Psoas muscle (tissue), 8 donors: Measurements from ENCODE around the gene MALRD1. TPM values are rescaled to one million over a fixed set of nuclear protein-coding genes. Genes with fewer than 3 reads are reported as not detected.

Source experiments
- ATAC-seq, 4 donors: fragments of 200-7000 bp; cut with Tn5 transposase; one replicate each; pipeline ENCODE4 v1.9.1; 2020; ENCODE audit warnings: moderate library complexity in 3 of 4, mild to moderate bottlenecking in 2 of 4
- DNase-seq, 2 donors: peaks; one replicate each; pipeline ENCODE4 v3.0.0-alpha.2; 2020
- H3K27ac ChIP-seq: fragments of 200-600 bp; one replicate; pipeline ENCODE4 v1.8.0; 2022
- H3K27me3 ChIP-seq, 3 donors: fragments of 200-600 bp in 1 of 3; one replicate each; pipeline versions ENCODE4 v1.6.1 to v1.8.0; 2013 to 2022; ENCODE audit warnings: low read length in 2 of 3, mild to moderate bottlenecking in 2 of 3, moderate library complexity in 1 of 3; ENCODE audit not compliant: insufficient read depth in 3 of 3
- H3K36me3 ChIP-seq, 2 donors: fragments of 200-600 bp in 1 of 2; one replicate each; pipeline versions ENCODE4 v1.6.1 to v1.8.0; 2013 to 2022; ENCODE audit warnings: low read depth in 1 of 2, mild to moderate bottlenecking in 1 of 2, moderate library complexity in 1 of 2; ENCODE audit not compliant: insufficient read depth in 1 of 2
- H3K4me1 ChIP-seq: fragments of 200-600 bp; one replicate; pipeline ENCODE4 v1.8.0; 2022
- H3K4me3 ChIP-seq: fragments of 200-600 bp; one replicate; pipeline ENCODE4 v1.8.0; 2022; ENCODE audit warnings: mild to moderate bottlenecking
- H3K9me3 ChIP-seq: fragments of 200-600 bp; one replicate; pipeline ENCODE4 v1.8.0; 2022
- CTCF ChIP-seq: fragments of 200-600 bp; IDR thresholded peaks from one replicate; pipeline ENCODE4 v1.8.0; 2022; ENCODE audit warnings: antibody characterized with exemption
- WGBS, 3 donors: extraction: QIAGEN DNeasy Blood & Tissue Kit; methylation state at CpG; one replicate each; pipeline versions ENCODE4 v1.1.6 to v1.1.7; 2013; 5-methylcytosine and 5-hydroxymethylcytosine counted together
- intact Hi-C, 2 donors: fragments of 100-400 bp; cut with DNase I; formaldehyde crosslinking; loops; one replicate each; pipeline versions ENCODE4 v1.11.0 to v1.14.2; 2022
- polyA plus RNA-seq, 3 donors: library from polyadenylated mRNA; stranded (reverse); fragments of 200-250 nt; gene quantifications; one replicate each; pipeline ENCODE4 v1.2.3, GENCODE V29; 2013
- total RNA-seq, 4 donors: library from RNA; stranded (reverse); fragmentation: NEBNext Ultra II Directional in 2 of 4; extraction: Animal tissue kit (Norgen Biotek cat#: 25700) in 2 of 4; gene quantifications; one replicate each; pipeline versions ENCODE4 v1.2.1 to v1.2.4, GENCODE V29; 2021 to 2023
- donor health status: healthy with polysubstance abuse.
- donor health status: DM: no; HTN: no; CAD: no; lungs with moderate emphysema.
- donor health status: Bipolar disorder and iron deficiency.
- donor health status: healthy.
- donor health status: DM: yes; HTN: yes; CAD: no.
- donor health status: DM: no; HTN: no; CAD: no.
- donor health status: DM: no; HTN: no; CAD: no.
- donor health status: DM: yes; HTN: yes; CAD: no.

The MALRD1 gene
- total and polyA plus RNA-seq, 7 donors: 0.12 to 0.39 (median 0.27) TPM; not detected in 3

GRCh38 chr10:19611775-19612174 lies 563.2 kb downstream of the MALRD1 start:
- ATAC-seq (no peak), DNase-seq (no peak)
- Histone ChIP-seq H3K9me3 (no peaks in the 10 kb centered on the region), H3K4me3 (no peak overlapping the region), H3K27me3 (no peaks in the 10 kb centered on the region), H3K36me3 (no peaks in the 10 kb centered on the region), H3K4me1 (no peaks in the 10 kb centered on the region), H3K27ac (no peak overlapping the region)
- intact Hi-C loops: no loop called here
- no peak for TF ChIP-seq CTCF

- intact Hi-C loops: no loop called here
- Histone ChIP-seq H3K36me3 (no peaks in the 10 kb centered on the region), H3K4me1 (no peaks in the 10 kb centered on the region), H3K9me3 (no peaks in the 10 kb centered on the region), H3K27ac (no peak overlapping the region), H3K27me3 (no peaks in the 10 kb centered on the region), H3K4me3 (no peak overlapping the region)
- WGBS, 3 donors: 64 to 69% (median 65%) methylated on average over 2 of the region's 2 CpGs
- ATAC-seq (no peak), DNase-seq (no peak)
- TF ChIP-seq CTCF: no peak
Measured at GRCh38 chr10:19616966-19617365, 568.4 kb downstream of the MALRD1 start.

- TF ChIP-seq CTCF: no peak
- Histone ChIP-seq H3K27ac (no peak overlapping the region), H3K4me1 (no peaks in the 10 kb centered on the region), H3K9me3 (no peaks in the 10 kb centered on the region), H3K27me3 (no peaks in the 10 kb centered on the region), H3K4me3 (no peak overlapping the region), H3K36me3 (no peaks in the 10 kb centered on the region)
- DNase-seq (no peak), ATAC-seq (no peak)
- intact Hi-C loops: no loop called here
Measured at GRCh38 chr10:19620811-19621210, 572.2 kb downstream of the MALRD1 start.

GRCh38 chr10:19623321-19623720 lies 574.7 kb downstream of the MALRD1 start:
- ATAC-seq (no peak), DNase-seq (no peak)
- Histone ChIP-seq H3K9me3 (no peaks in the 10 kb centered on the region), H3K27me3 (no peaks in the 10 kb centered on the region), H3K4me1 (no peaks in the 10 kb centered on the region), H3K36me3 (no peaks in the 10 kb centered on the region), H3K27ac (no peak overlapping the region), H3K4me3 (no peak overlapping the region)
- TF ChIP-seq CTCF: no peak
- intact Hi-C loops: no loop called here

GRCh38 chr10:19626156-19626555 lies 577.6 kb downstream of the MALRD1 start:
- Histone ChIP-seq H3K27me3 (no peaks in the 10 kb centered on the region), H3K9me3 (no peaks in the 10 kb centered on the region), H3K4me1 (no peaks in the 10 kb centered on the region), H3K4me3 (no peak overlapping the region), H3K36me3 (no peaks in the 10 kb centered on the region), H3K27ac (no peak overlapping the region)
- WGBS, 3 donors: 71 to 85% (median 79%) methylated on average over 3 of the region's 3 CpGs
- intact Hi-C loops: no loop called here
- ATAC-seq (no peak), DNase-seq (no peak)
- TF ChIP-seq CTCF: no peak
